Activated naive CD8-positive, alpha-beta T cell treated with anti-CD3 and anti-CD28 coated beads, Interleukin-2, amount 50 U/mL, for 16 hours (primary cell): ENCODE measurements around the gene MAGI2.
"Not testable (repeated sequence)": the region's sequence is repeated elsewhere in the genome, so short reads cannot be mapped to it uniquely, and the experiment has no call there.

Experiments used
- DNase-seq: peaks from one replicate; pipeline ENCODE4 v3.0.0-alpha.2; 2020; ENCODE audit warnings: low read depth, low spot score

Gene MAGI2

DNA sequence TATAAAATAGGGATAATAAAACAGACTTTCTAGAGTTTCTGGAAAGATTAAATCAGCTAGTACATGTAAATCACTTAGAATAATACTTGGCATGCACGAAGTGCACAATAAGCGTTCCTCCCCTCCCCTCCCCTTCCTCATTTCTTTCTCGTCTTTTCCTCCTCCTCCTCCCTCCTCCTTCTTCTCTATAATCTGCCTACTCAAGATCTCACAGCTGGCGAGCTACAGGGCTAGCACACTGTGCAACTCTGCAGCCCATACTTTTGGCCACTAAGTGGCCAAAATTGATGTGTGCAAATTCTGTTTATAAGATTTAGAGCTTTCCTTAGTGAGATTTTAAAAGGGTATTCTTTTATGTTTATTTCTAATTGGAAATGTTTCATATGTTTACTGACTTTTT lies 1089.6 kb downstream of the MAGI2 start:
- no peak for DNase-seq

DNA sequence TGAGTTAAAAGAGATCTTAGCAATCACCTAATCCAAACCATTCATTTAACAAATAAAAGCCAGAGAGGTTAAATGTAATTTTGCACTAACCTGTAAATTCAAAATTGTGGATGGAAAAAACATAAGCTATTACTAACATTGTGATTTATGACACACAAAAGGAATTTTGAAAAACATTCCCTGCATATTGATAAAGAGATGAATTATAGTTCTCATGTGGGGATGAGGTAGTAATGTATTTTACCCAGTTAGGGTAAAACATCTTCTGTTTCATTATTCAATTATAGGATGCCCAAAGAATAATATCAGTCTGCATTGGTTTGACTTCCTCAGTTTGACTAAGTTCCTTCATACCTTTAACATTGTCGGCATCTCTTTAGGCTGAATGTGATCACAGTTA lies 1093.6 kb downstream of the MAGI2 start:
- no peak for DNase-seq

DNA sequence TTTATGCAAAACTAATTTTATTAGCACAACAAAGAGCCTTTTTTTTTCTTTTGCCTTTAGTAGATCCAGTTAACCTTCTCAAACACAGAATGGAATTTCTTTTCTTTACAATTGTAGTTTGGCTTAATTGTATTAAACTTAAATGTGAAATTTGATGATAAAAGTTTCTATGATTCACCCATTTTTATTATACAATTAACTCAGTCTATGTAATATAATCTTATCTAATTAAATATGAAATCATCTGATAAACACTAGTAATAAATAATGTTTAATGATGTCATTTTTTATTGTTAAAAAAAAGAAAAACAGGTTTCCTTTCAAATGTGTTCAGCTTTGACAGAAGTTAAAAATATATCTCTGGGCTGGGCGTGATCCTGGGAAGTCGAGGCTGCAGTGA lies 1095.8 kb downstream of the MAGI2 start:
- DNase-seq = no peak

DNA sequence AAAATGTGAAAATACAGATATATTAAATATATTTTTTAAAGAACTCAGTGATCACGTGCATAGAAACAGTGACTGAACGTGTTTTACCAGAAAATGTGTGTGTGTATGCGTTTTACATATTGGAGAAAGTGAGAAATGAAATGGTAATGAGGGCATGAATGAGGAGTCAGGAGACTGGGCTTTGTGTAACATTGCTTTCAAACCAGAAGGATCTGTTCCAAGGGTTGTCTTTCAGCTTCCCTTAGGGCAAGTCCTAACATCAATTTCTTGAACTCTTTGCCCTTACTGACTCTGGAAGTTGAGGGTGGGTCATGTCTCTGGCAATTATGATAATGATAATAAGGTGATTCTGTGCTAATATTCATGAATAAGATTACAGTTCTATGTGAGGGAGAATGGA lies 1097.6 kb downstream of the MAGI2 start:
- no peak for DNase-seq

DNA sequence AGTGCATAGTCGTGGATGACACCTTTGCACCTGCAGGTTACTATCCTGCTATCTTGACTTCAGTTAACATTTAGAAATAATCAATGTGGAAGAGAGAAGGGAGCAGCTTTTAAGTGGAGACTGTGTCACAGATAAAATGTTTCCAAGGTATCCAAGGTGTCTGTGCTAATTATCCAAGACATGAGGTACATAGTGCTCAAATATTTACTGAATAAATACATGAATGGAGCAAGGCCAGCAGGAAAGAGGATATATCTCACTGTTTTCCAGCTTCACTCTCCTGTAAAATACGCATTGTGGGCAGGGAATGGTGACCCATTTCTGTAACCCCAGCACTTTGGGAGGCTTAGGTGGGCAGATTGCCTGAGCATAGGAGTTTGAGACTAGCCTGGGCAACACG lies 1102.5 kb downstream of the MAGI2 start:
- no peak for DNase-seq

DNA sequence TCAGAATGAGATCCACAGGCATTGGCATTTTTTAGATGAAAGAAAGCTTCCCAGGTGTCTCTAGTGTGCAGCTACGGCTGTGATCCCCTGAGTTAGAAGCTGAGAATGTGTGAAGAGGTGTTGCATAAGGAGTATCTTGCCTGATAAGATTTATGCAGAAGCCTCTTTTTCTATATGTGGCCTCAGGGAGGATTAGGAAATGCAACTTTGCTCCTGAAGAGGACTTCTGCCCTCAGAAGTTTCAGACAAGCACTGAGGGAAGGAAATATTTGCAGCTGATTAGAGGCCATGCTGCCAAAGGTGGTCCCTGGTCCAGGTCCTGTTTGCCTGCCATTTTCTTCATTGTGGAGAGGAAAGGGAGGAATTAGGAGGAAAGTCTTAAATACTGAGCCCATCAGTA lies 1103.1 kb downstream of the MAGI2 start:
- no peak for DNase-seq

DNA sequence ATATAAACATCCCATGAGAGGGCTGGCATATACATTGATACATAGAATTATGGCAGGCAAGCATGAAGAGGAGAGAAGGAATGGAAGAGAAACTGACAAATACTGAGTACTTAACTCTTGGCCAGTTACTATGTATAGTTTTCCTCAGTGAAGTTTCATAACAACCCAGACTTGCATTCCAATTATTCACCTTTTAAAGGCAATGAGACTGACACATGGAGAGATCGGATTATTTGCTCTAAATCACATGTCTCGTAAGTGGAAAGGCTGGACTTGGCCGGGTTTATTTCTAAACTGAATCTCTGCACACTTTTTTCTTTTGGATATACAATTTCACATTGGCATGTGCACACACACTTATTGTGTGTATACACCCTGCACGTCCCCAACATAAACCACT lies 1106.6 kb downstream of the MAGI2 start:
- DNase-seq = no peak

DNA sequence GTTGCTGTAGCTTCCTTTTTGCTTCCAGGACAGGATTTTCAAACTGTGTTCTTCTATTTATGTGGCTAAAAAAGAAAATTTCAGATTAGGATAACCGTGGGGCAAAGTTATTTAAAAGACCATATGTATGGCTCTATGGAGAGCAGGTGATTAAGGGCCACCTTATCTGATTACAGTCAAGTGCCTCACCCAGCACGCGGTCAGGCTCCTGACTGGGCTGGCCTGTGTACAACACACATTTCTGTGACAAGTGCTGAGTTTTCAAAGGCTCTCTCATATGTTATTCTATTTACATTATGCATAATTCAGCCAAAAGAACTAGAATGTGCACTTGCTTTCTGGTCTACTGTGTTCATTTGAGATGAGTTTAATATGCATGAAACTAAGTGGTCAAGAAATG lies 1107.5 kb downstream of the MAGI2 start:
- DNase-seq = no peak

DNA sequence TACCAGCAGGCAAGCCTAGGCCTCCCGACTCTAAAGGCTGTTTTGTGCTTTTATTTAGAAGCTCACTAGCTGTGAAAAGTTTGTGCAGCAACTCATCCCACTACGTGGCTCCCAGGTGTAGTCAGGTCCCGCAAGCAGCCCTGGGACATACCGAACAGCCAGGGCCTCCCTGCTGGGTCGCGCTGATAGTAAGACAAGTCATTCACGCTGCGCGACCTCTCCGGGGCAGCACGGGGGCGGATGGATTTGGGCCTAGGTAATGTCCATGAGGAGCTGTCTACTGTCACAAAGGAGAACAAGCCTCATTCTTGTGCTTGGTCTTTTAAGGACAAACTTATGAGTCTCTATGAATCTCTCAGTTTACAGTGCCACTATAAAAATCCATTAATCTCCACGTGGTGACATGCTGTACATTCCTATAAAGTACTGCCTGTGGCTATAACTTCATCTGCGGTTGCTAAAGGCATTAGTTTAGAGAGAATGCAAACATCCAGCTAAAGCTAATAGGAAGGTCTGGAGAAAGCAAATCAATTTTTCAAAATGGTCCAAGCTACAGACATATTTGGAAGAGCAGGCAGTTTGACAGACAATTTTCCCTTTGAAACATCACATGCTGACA lies 1108.1 kb downstream of the MAGI2 start:
- DNase-seq = no peak

DNA sequence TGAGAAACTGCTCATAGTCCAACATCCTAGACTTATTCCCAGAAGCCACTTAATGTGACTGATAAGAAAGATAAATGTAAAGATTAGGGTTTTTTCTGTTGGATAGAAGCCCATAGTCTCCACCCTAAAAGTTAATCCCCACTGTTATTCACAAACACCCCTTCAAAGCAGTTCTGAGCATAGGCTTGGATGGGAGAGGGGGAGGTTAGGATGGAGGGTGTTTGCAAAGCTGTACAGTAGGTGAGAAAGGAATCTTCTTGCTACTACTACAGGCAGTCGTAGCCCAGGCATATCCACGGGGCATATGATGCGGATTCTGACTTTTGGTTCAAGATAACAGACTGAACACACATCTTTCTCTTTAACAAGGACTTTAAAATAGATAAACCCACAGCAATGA lies 1119.0 kb downstream of the MAGI2 start:
- DNase-seq = no peak

DNA sequence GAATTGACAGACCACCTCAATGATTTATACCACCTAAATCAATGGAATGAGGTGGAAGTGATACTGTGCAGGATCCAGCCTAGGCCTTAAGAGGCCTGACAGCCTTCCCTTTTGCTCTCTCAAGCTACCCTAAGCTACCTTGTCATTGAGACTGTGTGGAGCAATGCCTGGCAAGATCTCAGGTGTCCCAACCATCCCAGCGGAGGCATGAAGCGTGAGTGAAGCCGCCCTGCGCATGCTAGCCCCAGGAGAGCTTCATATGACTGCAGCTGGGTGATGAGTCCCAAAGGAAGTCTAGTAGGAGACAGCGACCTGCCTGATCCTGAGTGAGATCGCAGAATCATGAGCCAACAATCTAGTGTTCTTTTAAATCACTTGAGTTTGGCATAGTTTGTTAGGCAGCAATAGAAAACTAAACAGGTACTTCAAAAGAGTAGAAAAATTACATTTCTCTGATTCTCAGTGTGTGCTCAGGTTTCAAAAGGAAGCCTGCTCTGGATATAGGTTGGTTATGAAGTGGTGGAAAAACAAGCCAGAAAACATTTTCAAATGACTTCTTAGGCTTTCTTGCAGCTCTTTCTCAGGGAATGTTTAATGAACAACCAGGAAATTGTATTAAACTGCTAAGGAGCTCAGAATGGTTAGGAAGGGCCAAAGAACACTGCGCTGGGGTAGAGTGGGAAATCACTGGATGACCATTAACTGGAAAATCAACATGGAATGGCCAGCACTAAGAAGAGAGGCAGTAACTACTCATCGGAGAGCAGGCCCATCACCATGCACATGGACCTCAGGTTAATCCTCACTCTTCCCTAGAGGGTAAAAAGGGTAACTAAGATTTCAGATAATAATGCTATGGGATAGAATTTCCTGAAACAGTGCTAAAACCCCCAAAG lies 1119.7 kb downstream of the MAGI2 start:
- DNase-seq = no peak

DNA sequence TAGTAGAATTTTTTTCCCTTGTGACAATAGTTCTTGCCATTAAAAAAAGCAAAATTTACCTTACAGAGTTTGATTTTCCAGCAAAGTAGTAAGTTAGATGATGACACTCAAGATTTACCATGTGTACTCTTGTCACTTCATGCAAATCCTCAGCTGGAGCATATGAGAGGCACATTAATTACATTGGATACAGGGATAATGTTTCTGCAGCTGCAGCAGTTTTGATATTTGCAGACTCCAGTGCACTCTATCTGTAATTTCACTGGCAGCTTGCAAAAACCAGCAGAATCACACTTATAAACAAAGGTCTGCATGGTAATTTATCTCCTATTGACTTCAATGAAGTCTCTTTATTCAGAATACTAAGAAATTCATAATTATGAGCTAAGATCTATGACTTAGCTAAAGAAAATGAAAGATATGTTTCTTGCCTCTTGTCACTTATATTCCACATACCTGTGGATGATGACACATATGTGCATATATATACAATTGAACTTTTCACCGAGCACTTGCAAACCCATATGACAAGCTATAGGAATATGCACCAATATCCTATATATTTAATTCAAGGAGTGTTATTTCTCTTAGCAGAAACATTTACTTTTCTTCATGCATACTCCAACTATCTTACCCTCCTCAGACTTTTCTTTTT lies 1124.3 kb downstream of the MAGI2 start:
- DNase-seq = no peak

DNA sequence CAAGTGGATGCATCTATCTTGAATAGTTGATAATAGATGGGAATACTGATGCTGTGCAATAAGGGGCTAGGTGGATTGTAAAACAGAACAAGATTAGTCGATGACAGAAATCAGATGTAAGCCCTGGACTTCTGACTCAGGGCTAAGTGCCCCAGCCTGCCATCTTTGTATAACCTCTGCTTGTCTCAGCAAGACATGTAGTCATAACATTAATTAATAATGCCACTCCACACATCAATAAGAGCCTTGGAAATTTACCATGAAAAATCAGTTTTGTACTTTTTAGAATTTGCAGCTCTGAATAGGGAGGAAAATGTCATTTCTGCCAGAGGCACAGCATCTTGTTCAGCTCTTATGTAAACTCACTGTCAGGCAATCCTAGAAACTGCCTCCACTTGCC lies 1125.7 kb downstream of the MAGI2 start:
- no peak for DNase-seq

DNA sequence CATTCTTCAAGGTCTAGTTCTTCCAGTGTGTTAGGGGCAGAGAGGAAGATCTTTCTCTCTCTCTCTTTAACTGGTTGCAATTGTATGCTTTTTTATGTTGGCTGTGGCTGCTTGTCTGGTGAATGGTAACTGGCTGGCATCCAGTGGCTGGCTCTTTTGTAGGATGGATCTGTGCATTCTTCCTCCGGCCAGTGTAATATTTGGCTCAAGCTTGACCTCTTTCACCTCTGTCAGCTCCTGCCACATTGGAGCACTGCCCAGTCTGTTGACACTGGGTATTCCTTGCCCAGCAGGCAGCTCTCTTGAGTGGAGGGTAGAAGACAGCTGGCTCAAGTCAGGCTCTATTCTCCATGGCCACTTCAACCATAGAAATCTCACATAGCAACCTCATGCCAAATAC lies 1126.6 kb downstream of the MAGI2 start:
- DNase-seq = no peak

DNA sequence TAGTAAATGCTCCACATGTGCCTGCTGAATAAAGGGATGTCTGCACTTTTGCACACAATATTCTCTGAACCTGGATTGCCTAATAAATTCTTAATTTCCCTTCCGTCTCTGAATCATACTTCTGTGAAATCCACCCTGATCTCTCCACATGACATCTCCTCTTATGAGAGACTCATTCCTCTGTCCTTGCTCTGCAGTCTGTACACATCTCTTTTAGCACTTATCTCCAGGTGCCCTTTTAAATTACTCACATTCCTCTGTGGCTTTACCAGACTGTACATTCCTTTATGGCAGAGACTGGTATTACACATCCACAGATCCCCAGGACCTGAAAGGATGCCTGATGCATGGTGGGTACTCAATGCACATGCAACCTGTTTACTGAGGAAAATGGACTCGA lies 1127.3 kb downstream of the MAGI2 start:
- no peak for DNase-seq

DNA sequence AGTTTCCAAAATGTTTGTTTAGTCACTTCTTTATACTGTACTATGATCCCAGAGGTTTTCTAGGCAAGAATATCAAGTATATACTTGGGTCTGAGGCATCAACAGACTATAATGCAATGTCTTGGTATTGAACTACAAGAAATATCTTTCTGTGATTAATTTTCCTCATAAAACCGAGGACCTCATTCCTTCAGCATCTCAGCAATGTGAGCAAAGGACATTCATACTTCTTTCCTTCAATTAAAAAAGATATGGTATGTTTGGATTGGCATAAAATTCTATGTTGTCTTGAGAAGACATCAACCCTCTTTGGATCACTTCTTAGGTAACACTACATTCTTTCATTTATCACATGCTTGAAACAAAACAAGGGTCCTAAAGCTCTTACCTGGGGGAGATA lies 1130.3 kb downstream of the MAGI2 start:
- DNase-seq = no peak

DNA sequence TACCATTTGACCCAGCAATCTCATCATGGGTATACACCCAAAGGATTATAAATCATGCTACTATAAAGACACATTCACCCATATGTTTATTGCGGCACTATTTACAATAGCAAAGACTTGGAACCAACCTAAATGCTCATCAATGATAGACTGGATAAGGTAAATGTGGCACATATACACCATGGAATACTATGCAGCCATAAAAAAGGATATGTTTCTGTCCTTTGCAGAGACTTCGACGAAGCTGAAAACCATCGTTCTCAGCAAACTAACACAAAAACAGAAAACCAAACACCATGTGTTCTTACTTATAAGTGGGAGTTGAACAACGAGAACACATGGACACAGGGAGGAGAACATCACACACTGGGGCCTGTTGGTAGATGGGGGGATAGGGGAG lies 1131.2 kb downstream of the MAGI2 start:
- DNase-seq = not testable (repeated sequence)

DNA sequence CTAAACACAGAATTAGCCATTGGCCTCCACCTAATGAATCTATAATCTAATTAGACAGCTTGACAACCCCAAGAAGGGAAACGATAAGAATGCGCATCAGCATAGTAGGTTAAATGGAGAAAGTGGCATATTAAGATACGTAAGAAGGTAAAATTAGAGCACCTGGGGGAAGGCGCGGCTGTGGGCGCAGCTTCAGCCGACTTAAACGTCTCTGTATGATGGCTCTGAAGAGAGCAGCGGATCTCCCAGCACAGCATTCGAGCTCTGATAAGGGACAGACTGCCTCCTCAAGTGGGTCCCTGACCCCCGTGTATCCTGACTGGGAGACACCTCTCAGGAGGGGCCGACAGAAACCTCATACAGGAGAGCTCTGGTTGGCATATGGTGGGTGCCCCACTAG lies 1136.1 kb downstream of the MAGI2 start:
- DNase-seq = no peak

DNA sequence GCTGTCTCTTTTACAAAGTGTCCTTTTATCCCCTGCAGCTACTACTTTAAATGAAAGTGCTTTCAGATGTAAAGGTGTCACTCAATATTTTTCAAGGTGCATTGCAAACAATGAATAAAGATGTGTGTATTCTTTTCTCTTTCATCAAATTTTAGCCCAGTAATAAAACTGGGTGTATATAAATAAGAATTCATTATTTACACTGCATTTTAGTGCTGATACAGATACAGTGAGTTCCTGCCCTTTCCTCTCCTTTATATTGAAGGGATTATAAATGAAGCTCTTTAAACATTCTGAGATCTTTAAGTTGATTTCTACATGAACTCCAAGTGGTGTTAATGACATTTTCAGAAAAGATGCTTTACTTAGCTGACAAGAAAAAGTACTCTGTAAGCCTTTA lies 1137.4 kb downstream of the MAGI2 start:
- no peak for DNase-seq

DNA sequence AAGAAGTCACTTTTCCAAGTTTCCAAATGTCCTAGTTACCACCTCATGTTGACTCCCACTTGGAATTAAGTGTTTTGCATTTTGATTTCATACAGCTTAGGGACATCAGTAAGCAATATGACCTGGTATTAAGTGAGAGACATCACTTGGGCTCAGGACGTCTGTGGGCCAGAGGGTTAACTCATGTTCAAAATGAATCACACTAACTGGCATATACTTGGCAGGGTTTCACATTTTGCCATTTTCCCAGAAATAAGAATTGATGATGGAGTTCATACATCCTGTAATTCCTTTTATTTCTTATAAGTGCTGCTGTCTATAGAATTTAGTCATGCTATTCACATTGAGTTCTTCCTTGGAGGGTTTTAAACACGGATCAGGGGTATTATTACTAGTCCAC lies 1138.3 kb downstream of the MAGI2 start:
- no peak for DNase-seq

DNA sequence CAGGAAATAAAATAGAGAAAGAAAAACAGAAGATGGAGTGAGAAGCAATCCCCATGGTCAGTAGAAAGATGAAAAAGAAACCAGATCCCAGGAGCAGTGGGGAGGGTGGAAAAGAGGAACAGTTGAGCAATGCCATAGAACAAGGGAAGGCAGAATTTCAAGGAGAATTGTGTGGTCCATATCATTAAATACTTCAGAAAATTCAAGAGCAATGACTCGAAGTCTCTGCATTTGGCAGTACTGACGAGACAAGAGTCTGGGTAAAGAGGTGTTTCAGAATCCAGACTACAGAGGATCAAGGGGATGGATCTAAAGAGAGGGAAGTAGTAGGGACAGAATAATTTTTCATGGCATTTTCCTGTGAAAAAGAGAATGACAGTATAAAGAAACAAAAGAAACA lies 1142.3 kb downstream of the MAGI2 start:
- no peak for DNase-seq

DNA sequence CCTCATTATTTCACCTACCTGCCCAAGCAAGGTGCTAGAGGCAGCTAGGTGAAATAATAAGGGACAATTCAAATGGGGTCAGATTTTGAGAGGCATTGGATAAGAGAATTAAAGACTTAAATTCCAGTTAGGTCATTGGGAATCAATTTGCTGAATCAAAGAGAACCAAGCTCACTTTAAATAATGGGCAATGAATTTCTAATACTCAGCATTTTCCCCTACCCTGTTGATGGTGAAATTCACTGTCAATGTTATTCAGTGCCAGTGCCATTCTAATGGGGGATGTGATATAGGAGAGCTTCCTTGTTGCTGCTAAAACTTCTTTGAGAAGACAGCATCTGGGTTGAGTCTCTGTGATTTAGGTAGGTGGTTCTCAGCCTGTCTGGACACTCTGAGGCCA lies 1145.6 kb downstream of the MAGI2 start:
- DNase-seq = no peak

DNA sequence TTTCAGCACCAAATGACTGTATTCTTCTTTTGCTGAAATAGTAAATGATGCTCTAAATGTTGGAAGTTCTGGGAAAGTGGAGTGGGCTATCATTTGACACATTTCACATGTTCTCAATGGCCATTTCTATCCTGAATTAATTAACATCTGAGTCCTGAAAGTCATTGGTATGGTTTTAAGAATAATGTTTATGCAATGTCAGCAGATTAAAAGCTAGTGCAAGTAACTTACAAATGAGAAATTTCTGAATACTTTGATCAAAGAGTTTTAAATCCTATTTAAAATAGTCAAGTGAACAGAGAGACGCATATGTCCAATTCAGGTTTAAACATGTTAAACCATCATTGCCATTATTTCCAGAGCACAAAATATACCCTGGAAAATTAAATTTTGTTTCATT lies 1146.8 kb downstream of the MAGI2 start:
- no peak for DNase-seq
